ENCODE measurements around the gene OR8U1. TPM values are rescaled to one million over a fixed set of nuclear protein-coding genes. Genes with fewer than 3 reads are reported as not detected.
"Not testable (repeated sequence)": the region's sequence is repeated elsewhere in the genome, so short reads cannot be mapped to it uniquely, and the experiment has no call there.

Gene OR8U1
- not detected for total RNA-seq

GRCh38 chr11:56375324-56375723 lies at the start of gene OR8U1:
TSS of gene OR8U1 (plus strand) at chr11:56375624. CDS start at chr11:56375624, 0 bp downstream.
- Mint-ChIP-seq H3K9me3 (peaks cover 13% of the 10 kb centered on the region), H3K4me1 (ENCODE audit: low read depth) (no peaks in the 10 kb centered on the region), H3K27ac (no peak within 1 kb of the TSS), H3K4me3 (no peak within 1 kb of the TSS), H3K27me3 (no peaks in the 10 kb centered on the region), H3K36me3 (no peaks in the 10 kb centered on the region)
- ChIA-PET POLR2A (no interaction called here), CTCF (no interaction called here)
- no peak for DNase-seq
- intact Hi-C loops (cut with micrococcal nuclease): no loop called here

- ChIA-PET CTCF (no interaction called here), POLR2A (no interaction called here)
- H3K36me3 Mint-ChIP-seq: no peaks in the 10 kb centered on the region
- no peak overlapping the region for H3K4me3 Mint-ChIP-seq
- intact Hi-C loops (cut with micrococcal nuclease): no loop called here
- H3K9me3 Mint-ChIP-seq: peaks cover 10% of the 10 kb centered on the region
- no peak for DNase-seq
- no peaks in the 10 kb centered on the region for H3K27me3 Mint-ChIP-seq
- no peak overlapping the region for H3K27ac Mint-ChIP-seq
- H3K4me1 Mint-ChIP-seq (ENCODE audit: low read depth): no peaks in the 10 kb centered on the region
Observed at GRCh38 chr11:56331861-56332491, 43.4 kb upstream of the OR8U1 start.

- Mint-ChIP-seq H3K27ac (no peak overlapping the region), H3K4me3 (no peak overlapping the region), H3K36me3 (no peaks in the 10 kb centered on the region), H3K27me3 (no peaks in the 10 kb centered on the region), H3K4me1 (ENCODE audit: low read depth) (no peaks in the 10 kb centered on the region), H3K9me3 (peaks cover 15% of the 10 kb centered on the region)
- ChIA-PET POLR2A (no interaction called here), CTCF (no interaction called here)
- intact Hi-C loops (cut with micrococcal nuclease): no loop called here
- DNase-seq: no peak
Observed at GRCh38 chr11:56333156-56333555, 42.3 kb upstream of the OR8U1 start.

GRCh38 chr11:56340289-56340688 lies 35.1 kb upstream of the OR8U1 start:
- no peaks in the 10 kb centered on the region for H3K27me3 Mint-ChIP-seq
- no peaks in the 10 kb centered on the region for H3K4me1 Mint-ChIP-seq (ENCODE audit: low read depth)
- peaks cover 29% of the 10 kb centered on the region for H3K9me3 Mint-ChIP-seq
- no peak for DNase-seq
- H3K36me3 Mint-ChIP-seq: no peaks in the 10 kb centered on the region
- intact Hi-C loops (cut with micrococcal nuclease): no loop called here
- ChIA-PET POLR2A (no interaction called here), CTCF (no interaction called here)
- no peak overlapping the region for H3K4me3 Mint-ChIP-seq
- no peak overlapping the region for H3K27ac Mint-ChIP-seq

GRCh38 chr11:56345739-56346138 lies 29.7 kb upstream of the OR8U1 start, which contains the start of gene OR8K1:
TSS of gene OR8K1 (plus strand) at chr11:56346039. CDS start at chr11:56346039, 0 bp downstream.
- H3K4me3 Mint-ChIP-seq: no peak within 1 kb of the TSS
- DNase-seq: no peak
- no peak within 1 kb of the TSS for H3K27ac Mint-ChIP-seq
- no peaks in the 10 kb centered on the region for H3K27me3 Mint-ChIP-seq
- intact Hi-C loops (cut with micrococcal nuclease): no loop called here
- no peaks in the 10 kb centered on the region for H3K36me3 Mint-ChIP-seq
- H3K4me1 Mint-ChIP-seq (ENCODE audit: low read depth): no peaks in the 10 kb centered on the region
- ChIA-PET POLR2A (no interaction called here), CTCF (no interaction called here)
- H3K9me3 Mint-ChIP-seq: peaks cover 19% of the 10 kb centered on the region

- H3K9me3 Mint-ChIP-seq: peaks cover 6% of the 10 kb centered on the region
Observed at GRCh38 chr11:56353991-56354390, 21.4 kb upstream of the OR8U1 start, which contains the start of gene OR8J1. TSS of gene OR8J1 (plus strand) at chr11:56354291. CDS start at chr11:56360247, 5,956 bp downstream.

GRCh38 chr11:56380120-56380519 lies 4.7 kb downstream of the OR8U1 start:
- peaks cover 13% of the 10 kb centered on the region for H3K9me3 Mint-ChIP-seq
- ChIA-PET CTCF (no interaction called here), POLR2A (no interaction called here)
- DNase-seq: no peak
- intact Hi-C loops (cut with micrococcal nuclease): no loop called here
- no peaks in the 10 kb centered on the region for H3K36me3 Mint-ChIP-seq
- H3K27ac Mint-ChIP-seq: no peak overlapping the region
- no peaks in the 10 kb centered on the region for H3K27me3 Mint-ChIP-seq
- H3K4me3 Mint-ChIP-seq: no peak overlapping the region
- no peaks in the 10 kb centered on the region for H3K4me1 Mint-ChIP-seq (ENCODE audit: low read depth)

More at GRCh38 chr11:56353991-56354390, 21.4 kb upstream of the OR8U1 start, which contains the start of gene OR8J1:
- Mint-ChIP-seq H3K4me3 (no peak within 1 kb of the TSS), H3K36me3 (no peaks in the 10 kb centered on the region), H3K4me1 (ENCODE audit: low read depth) (no peaks in the 10 kb centered on the region), H3K27me3 (no peaks in the 10 kb centered on the region), H3K27ac (no peak within 1 kb of the TSS)
- intact Hi-C loops (cut with micrococcal nuclease): no loop called here
- ChIA-PET CTCF (no interaction called here), POLR2A (no interaction called here)
- no peak for DNase-seq

- Mint-ChIP-seq H3K4me3 (no peak overlapping the region), H3K4me1 (ENCODE audit: low read depth) (no peaks in the 10 kb centered on the region), H3K36me3 (no peaks in the 10 kb centered on the region), H3K9me3 (peaks cover 26% of the 10 kb centered on the region), H3K27ac (no peak overlapping the region), H3K27me3 (no peaks in the 10 kb centered on the region)
- ChIA-PET CTCF (no interaction called here), POLR2A (no interaction called here)
- intact Hi-C loops (cut with micrococcal nuclease): no loop called here
- DNase-seq: no peak
Observed at GRCh38 chr11:56394381-56394780, 19.0 kb downstream of the OR8U1 start.

- no peaks in the 10 kb centered on the region for H3K27me3 Mint-ChIP-seq
- ChIA-PET CTCF (no interaction called here), POLR2A (no interaction called here)
- DNase-seq: no peak
- H3K36me3 Mint-ChIP-seq: no peaks in the 10 kb centered on the region
- H3K4me1 Mint-ChIP-seq (ENCODE audit: low read depth): no peaks in the 10 kb centered on the region
- peaks cover 27% of the 10 kb centered on the region for H3K9me3 Mint-ChIP-seq
- intact Hi-C loops (cut with micrococcal nuclease): no loop called here
- no peak overlapping the region for H3K4me3 Mint-ChIP-seq
- no peak overlapping the region for H3K27ac Mint-ChIP-seq
Observed at GRCh38 chr11:56396047-56396446, 20.6 kb downstream of the OR8U1 start.

- H3K36me3 Mint-ChIP-seq; POLR2A ChIA-PET; H3K27ac Mint-ChIP-seq; H3K4me1 Mint-ChIP-seq (ENCODE audit: low read depth); intact Hi-C loops (cut with micrococcal nuclease); H3K27me3 Mint-ChIP-seq; CTCF ChIA-PET; H3K4me3 Mint-ChIP-seq; DNase-seq: not testable (repeated sequence)
- peaks cover 22% of the 10 kb centered on the region for H3K9me3 Mint-ChIP-seq
Observed at GRCh38 chr11:56401858-56402461, 26.5 kb downstream of the OR8U1 start.

GRCh38 chr11:56404393-56404792 lies 29.0 kb downstream of the OR8U1 start:
- Mint-ChIP-seq H3K27me3 (no peaks in the 10 kb centered on the region), H3K4me1 (ENCODE audit: low read depth) (no peaks in the 10 kb centered on the region), H3K4me3 (no peak overlapping the region), H3K9me3 (peaks cover 36% of the 10 kb centered on the region), H3K36me3 (no peaks in the 10 kb centered on the region), H3K27ac (no peak overlapping the region)
- CTCF ChIA-PET: no interaction called here
- POLR2A ChIA-PET: no interaction called here
- intact Hi-C loops (cut with micrococcal nuclease): no loop called here
- DNase-seq: no peak

- H3K9me3 Mint-ChIP-seq: peaks cover 34% of the 10 kb centered on the region
Observed at GRCh38 chr11:56410801-56411200, 35.4 kb downstream of the OR8U1 start.

GRCh38 chr11:56412396-56412795 lies 37.0 kb downstream of the OR8U1 start, which contains the start of gene OR5AL1:
TSS of gene OR5AL1 (plus strand) at chr11:56412696.
- intact Hi-C loops (cut with micrococcal nuclease): no loop called here
- no peaks in the 10 kb centered on the region for H3K4me1 Mint-ChIP-seq (ENCODE audit: low read depth)
- H3K27me3 Mint-ChIP-seq: no peaks in the 10 kb centered on the region
- ChIA-PET POLR2A (no interaction called here), CTCF (no interaction called here)
- no peak within 1 kb of the TSS for H3K4me3 Mint-ChIP-seq
- H3K27ac Mint-ChIP-seq: no peak within 1 kb of the TSS
- H3K36me3 Mint-ChIP-seq: no peaks in the 10 kb centered on the region
- no peak for DNase-seq
- peaks cover 30% of the 10 kb centered on the region for H3K9me3 Mint-ChIP-seq

More at GRCh38 chr11:56410801-56411200, 35.4 kb downstream of the OR8U1 start:
- intact Hi-C loops (cut with micrococcal nuclease): no loop called here
- POLR2A ChIA-PET: no interaction called here
- H3K27ac Mint-ChIP-seq: no peak overlapping the region
- no peaks in the 10 kb centered on the region for H3K27me3 Mint-ChIP-seq
- no peak for DNase-seq
- H3K4me1 Mint-ChIP-seq (ENCODE audit: low read depth): no peaks in the 10 kb centered on the region
- no peak overlapping the region for H3K4me3 Mint-ChIP-seq
- no peaks in the 10 kb centered on the region for H3K36me3 Mint-ChIP-seq
- CTCF ChIA-PET: no interaction called here
